ENCODE data around the gene SIPA1. TPM values are rescaled to one million over a fixed set of nuclear protein-coding genes. Genes with fewer than 3 reads are reported as not detected.

SIPA1 gene
- total RNA-seq, 1 donor = 15.2 TPM

- H2AFZ ChIP-seq (ENCODE audit: low read length) = no peak overlapping the region
- peak overlapping the region; percentile 88 for H3K4me2 ChIP-seq (ENCODE audit: insufficient read depth, low read length)
- peak overlapping the region; percentile 7 for H3K27ac ChIP-seq (ENCODE audit: low read depth, low read length)
- peaks cover 83% of the 10 kb centered on the region for H3K79me2 ChIP-seq (ENCODE audit: insufficient read depth, low read length)
- H3K27me3 ChIP-seq (ENCODE audit: insufficient read depth, low read length) = no peaks in the 10 kb centered on the region
- H3K4me1 ChIP-seq (ENCODE audit: insufficient read depth, low read length) = peaks cover 27% of the 10 kb centered on the region
- no peaks in the 10 kb centered on the region for H3K9me3 ChIP-seq (ENCODE audit: low read depth, low read length)
- peaks cover 42% of the 10 kb centered on the region for H3K36me3 ChIP-seq (ENCODE audit: insufficient read depth, low read length)
- no peak for TF ChIP-seq CTCF (IDR thresholded peaks at IDR 0.05; ENCODE audit: extremely low read depth, low read depth, low read length)
- DNase-seq (ENCODE audit: insufficient read length, low spot score, missing footprints) = no peak
- H4K20me1 ChIP-seq (ENCODE audit: insufficient read depth, low read length) = peaks cover 41% of the 10 kb centered on the region
- H3K4me3 ChIP-seq (ENCODE audit: insufficient read depth, low read length) = peak overlapping the region; percentile 83
Measured at GRCh38 chr11:65616575-65617001, 21.3 kb upstream of the SIPA1 start.

- Histone ChIP-seq H3K27me3 (ENCODE audit: insufficient read depth, low read length) (no peaks in the 10 kb centered on the region), H4K20me1 (ENCODE audit: insufficient read depth, low read length) (peaks cover 38% of the 10 kb centered on the region), H3K79me2 (ENCODE audit: insufficient read depth, low read length) (peaks cover 76% of the 10 kb centered on the region), H2AFZ (ENCODE audit: low read length) (no peak overlapping the region), H3K27ac (ENCODE audit: low read depth, low read length) (peak overlapping the region; percentile 7), H3K4me3 (ENCODE audit: insufficient read depth, low read length) (peak overlapping the region; percentile 83), H3K4me1 (ENCODE audit: insufficient read depth, low read length) (peaks cover 20% of the 10 kb centered on the region), H3K36me3 (ENCODE audit: insufficient read depth, low read length) (peaks cover 49% of the 10 kb centered on the region), H3K9me3 (ENCODE audit: low read depth, low read length) (no peaks in the 10 kb centered on the region), H3K4me2 (ENCODE audit: insufficient read depth, low read length) (peak overlapping the region; percentile 88)
- no peak for TF ChIP-seq CTCF (IDR thresholded peaks at IDR 0.05; ENCODE audit: extremely low read depth, low read depth, low read length)
- no peak for DNase-seq (ENCODE audit: insufficient read length, low spot score, missing footprints)
Measured at GRCh38 chr11:65617136-65617850, 20.6 kb upstream of the SIPA1 start.

- peaks cover 11% of the 10 kb centered on the region for H3K4me1 ChIP-seq (ENCODE audit: insufficient read depth, low read length)
- no peak overlapping the region for H2AFZ ChIP-seq (ENCODE audit: low read length)
- no peaks in the 10 kb centered on the region for H3K27me3 ChIP-seq (ENCODE audit: insufficient read depth, low read length)
- H3K27ac ChIP-seq (ENCODE audit: low read depth, low read length) = no peak overlapping the region
- H3K4me3 ChIP-seq (ENCODE audit: insufficient read depth, low read length) = no peak overlapping the region
- peaks cover 55% of the 10 kb centered on the region for H3K36me3 ChIP-seq (ENCODE audit: insufficient read depth, low read length)
- peaks cover 29% of the 10 kb centered on the region for H4K20me1 ChIP-seq (ENCODE audit: insufficient read depth, low read length)
- H3K79me2 ChIP-seq (ENCODE audit: insufficient read depth, low read length) = peaks cover 70% of the 10 kb centered on the region
- no peak for TF ChIP-seq CTCF (IDR thresholded peaks at IDR 0.05; ENCODE audit: extremely low read depth, low read depth, low read length)
- H3K4me2 ChIP-seq (ENCODE audit: insufficient read depth, low read length) = no peak overlapping the region
- H3K9me3 ChIP-seq (ENCODE audit: low read depth, low read length) = no peaks in the 10 kb centered on the region
- no peak for DNase-seq (ENCODE audit: insufficient read length, low spot score, missing footprints)
Measured at GRCh38 chr11:65617990-65618751, 19.7 kb upstream of the SIPA1 start.

GRCh38 chr11:65618763-65619162, 19.1 kb upstream of the SIPA1 start:
- no peaks in the 10 kb centered on the region for H3K27me3 ChIP-seq (ENCODE audit: insufficient read depth, low read length)
- no peak overlapping the region for H3K4me2 ChIP-seq (ENCODE audit: insufficient read depth, low read length)
- H2AFZ ChIP-seq (ENCODE audit: low read length) = no peak overlapping the region
- H3K9me3 ChIP-seq (ENCODE audit: low read depth, low read length) = no peaks in the 10 kb centered on the region
- H3K79me2 ChIP-seq (ENCODE audit: insufficient read depth, low read length) = peaks cover 64% of the 10 kb centered on the region
- H3K27ac ChIP-seq (ENCODE audit: low read depth, low read length) = no peak overlapping the region
- H4K20me1 ChIP-seq (ENCODE audit: insufficient read depth, low read length) = peaks cover 28% of the 10 kb centered on the region
- H3K4me1 ChIP-seq (ENCODE audit: insufficient read depth, low read length) = peaks cover 9% of the 10 kb centered on the region
- H3K4me3 ChIP-seq (ENCODE audit: insufficient read depth, low read length) = no peak overlapping the region
- TF ChIP-seq CTCF (IDR thresholded peaks at IDR 0.05; ENCODE audit: extremely low read depth, low read depth, low read length) = no peak
- peaks cover 61% of the 10 kb centered on the region for H3K36me3 ChIP-seq (ENCODE audit: insufficient read depth, low read length)
- no peak for DNase-seq (ENCODE audit: insufficient read length, low spot score, missing footprints)

Data from osteoblast (primary cell).